GM21786 (cell line): ENCODE data around the gene AGAP1.

Experiments used
- ATAC-seq: cut with Tn5 transposase; IDR thresholded peaks from one replicate; pipeline ENCODE4 v1.9.1; 2021; ENCODE audit not compliant: unreplicated experiment

The AGAP1 gene

GRCh38 chr2:235833971-235834620, 340.3 kb downstream of the AGAP1 start:
- ATAC-seq, result no peak

- ATAC-seq, result no peak
These were observed 340.9 kb downstream of the AGAP1 start for GRCh38 chr2:235834781-235835180.

GRCh38 chr2:235835810-235836209, 342.0 kb downstream of the AGAP1 start:
- ATAC-seq, result no peak

- no peak for ATAC-seq
These were observed 342.7 kb downstream of the AGAP1 start for GRCh38 chr2:235836491-235836911.

- ATAC-seq, result no peak
These were observed 345.4 kb downstream of the AGAP1 start for GRCh38 chr2:235839226-235839625.

- no peak for ATAC-seq
These were observed 346.1 kb downstream of the AGAP1 start for GRCh38 chr2:235839974-235840373.

GRCh38 chr2:235841863-235842262, 348.0 kb downstream of the AGAP1 start:
- ATAC-seq, result no peak

GRCh38 chr2:235842941-235843340, 349.1 kb downstream of the AGAP1 start:
- no peak for ATAC-seq

- no peak for ATAC-seq
These were observed 349.9 kb downstream of the AGAP1 start for GRCh38 chr2:235843591-235844395.

GRCh38 chr2:235844561-235844960, 350.7 kb downstream of the AGAP1 start:
- no peak for ATAC-seq

GRCh38 chr2:235845245-235845644, 351.4 kb downstream of the AGAP1 start:
- no peak for ATAC-seq

- ATAC-seq, result no peak
These were observed 353.7 kb downstream of the AGAP1 start for GRCh38 chr2:235847576-235847975.

GRCh38 chr2:235848055-235848454, 354.2 kb downstream of the AGAP1 start:
- no peak for ATAC-seq

- ATAC-seq, result no peak
These were observed 355.1 kb downstream of the AGAP1 start for GRCh38 chr2:235848946-235849345.

GRCh38 chr2:235849489-235849888, 355.6 kb downstream of the AGAP1 start:
- ATAC-seq, result no peak

GRCh38 chr2:235850289-235850688, 356.4 kb downstream of the AGAP1 start:
- no peak for ATAC-seq

- ATAC-seq, result no peak
These were observed 357.1 kb downstream of the AGAP1 start for GRCh38 chr2:235850771-235851551.

- ATAC-seq, result no peak
These were observed 358.1 kb downstream of the AGAP1 start for GRCh38 chr2:235851828-235852525.

- no peak for ATAC-seq
These were observed 358.7 kb downstream of the AGAP1 start for GRCh38 chr2:235852526-235852920.

GRCh38 chr2:235854276-235854675, 360.4 kb downstream of the AGAP1 start:
- ATAC-seq, result no peak

GRCh38 chr2:235855011-235855410, 361.2 kb downstream of the AGAP1 start:
- no peak for ATAC-seq
